ENCODE measurements around the gene PRSS35. TPM values are rescaled to one million over a fixed set of nuclear protein-coding genes. Genes with fewer than 3 reads are reported as not detected.
A peak's percentile ranks its signal among the peaks of the same experiment; 100 is the strongest.

Gene PRSS35
- total RNA-seq, 1 experiment from 2014 or later, result 6.7 TPM

DNA sequence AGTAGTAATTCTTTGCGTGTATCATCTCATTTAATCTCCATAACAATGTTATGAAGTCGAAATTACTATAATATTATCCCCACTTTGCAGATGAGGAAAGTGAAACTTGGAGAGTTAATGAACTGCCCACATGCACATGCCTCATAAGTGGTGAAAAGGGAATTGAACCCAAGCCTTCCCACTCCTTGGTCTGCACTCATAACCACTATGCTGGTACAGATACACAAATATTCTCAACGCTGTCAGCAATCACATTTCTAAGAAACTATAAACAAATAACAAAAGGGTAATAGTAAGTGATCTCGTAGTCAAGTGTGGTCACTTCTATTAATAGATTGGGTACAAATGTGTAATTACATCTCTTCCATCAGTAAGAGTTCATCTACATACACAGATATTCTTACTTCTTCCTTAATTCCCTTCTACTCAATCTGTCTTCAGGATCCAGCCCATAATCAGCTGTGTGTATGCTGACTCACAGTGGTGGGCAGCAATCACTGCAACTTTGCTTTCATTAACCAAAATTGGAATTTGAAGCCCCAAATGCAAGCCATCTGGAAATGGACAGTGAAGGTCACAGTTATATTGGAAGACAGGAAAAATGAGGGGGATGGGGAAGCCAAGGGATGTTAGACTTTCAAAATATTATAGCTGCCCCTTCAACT lies 6.6 kb downstream of the PRSS35 start:
- POLR2A ChIA-PET, result no interaction called here
- H3K4me3 Mint-ChIP-seq, result no peak overlapping the region
- DNase-seq (ENCODE audit: low spot score), result no peak

DNA sequence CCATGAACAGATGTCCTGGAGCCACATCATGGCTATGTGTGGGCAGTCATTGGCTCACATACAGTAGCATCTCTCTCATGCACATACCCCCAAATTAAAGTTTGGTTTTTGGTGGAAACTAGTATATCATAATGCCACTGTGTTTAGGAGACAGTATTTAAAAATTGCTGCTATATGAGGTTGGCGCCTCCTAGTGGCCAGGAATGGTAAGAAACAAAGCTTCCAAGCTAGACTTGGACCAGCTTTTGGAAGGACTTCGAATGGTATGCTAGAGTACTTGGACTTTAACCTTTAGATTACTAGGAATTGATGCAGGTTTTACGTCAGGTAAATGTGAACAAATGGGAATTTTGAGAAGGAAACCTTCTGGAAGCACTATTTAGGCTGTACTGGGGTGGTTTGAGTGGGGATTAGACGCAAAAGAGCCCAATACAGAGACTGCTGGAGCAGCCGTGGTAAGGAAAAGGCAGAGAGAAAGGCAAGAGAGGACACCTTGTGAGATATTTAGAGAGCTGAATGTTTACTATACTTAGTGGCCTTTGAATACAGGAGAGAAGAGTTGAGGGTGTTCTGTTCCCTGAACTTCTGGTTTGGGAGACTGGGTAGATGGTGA lies 23.8 kb downstream of the PRSS35 start:
- no peak for TF ChIP-seq NFATC4 (CRISPR knock-in tag; IDR thresholded peaks at IDR 0.05)
- TF ChIP-seq, protein P1, sequence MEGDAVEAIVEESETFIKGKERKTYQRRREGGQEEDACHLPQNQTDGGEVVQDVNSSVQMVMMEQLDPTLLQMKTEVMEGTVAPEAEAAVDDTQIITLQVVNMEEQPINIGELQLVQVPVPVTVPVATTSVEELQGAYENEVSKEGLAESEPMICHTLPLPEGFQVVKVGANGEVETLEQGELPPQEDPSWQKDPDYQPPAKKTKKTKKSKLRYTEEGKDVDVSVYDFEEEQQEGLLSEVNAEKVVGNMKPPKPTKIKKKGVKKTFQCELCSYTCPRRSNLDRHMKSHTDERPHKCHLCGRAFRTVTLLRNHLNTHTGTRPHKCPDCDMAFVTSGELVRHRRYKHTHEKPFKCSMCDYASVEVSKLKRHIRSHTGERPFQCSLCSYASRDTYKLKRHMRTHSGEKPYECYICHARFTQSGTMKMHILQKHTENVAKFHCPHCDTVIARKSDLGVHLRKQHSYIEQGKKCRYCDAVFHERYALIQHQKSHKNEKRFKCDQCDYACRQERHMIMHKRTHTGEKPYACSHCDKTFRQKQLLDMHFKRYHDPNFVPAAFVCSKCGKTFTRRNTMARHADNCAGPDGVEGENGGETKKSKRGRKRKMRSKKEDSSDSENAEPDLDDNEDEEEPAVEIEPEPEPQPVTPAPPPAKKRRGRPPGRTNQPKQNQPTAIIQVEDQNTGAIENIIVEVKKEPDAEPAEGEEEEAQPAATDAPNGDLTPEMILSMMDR (IDR thresholded peaks at IDR 0.05), result peak; percentile 68
- DNase-seq (ENCODE audit: low spot score) (peak; percentile 74), ATAC-seq (peak; percentile 84)
- CTCF ChIA-PET, result interaction anchor here (0.6 to 1.3 kb wide), 52 partner anchors 9 to 471 kb away, joined by 3 to 28 read pairs (median 4); partner anchors contain the start of genes ME1, PGM3, PRSS35 and RIPPLY2
- peaks cover 3% of the 10 kb centered on the region for H3K9me3 Mint-ChIP-seq
- H3K27ac Mint-ChIP-seq, result no peak overlapping the region
- no peaks in the 10 kb centered on the region for H3K36me3 Mint-ChIP-seq
- no peaks in the 10 kb centered on the region for H3K4me1 Mint-ChIP-seq
- peaks cover 3% of the 10 kb centered on the region for H3K27me3 Mint-ChIP-seq (ENCODE audit: low read depth)
- no peak overlapping the region for H3K4me3 Mint-ChIP-seq
- POLR2A ChIA-PET, result interaction anchor here (0.6 to 1.4 kb wide), 2 partner anchors 106 to 488 kb away, joined by 4 to 6 read pairs; partner anchors contain the start of gene ME1

More for the DNA sequence above, 6.6 kb downstream of the PRSS35 start:
- no peaks in the 10 kb centered on the region for H3K36me3 Mint-ChIP-seq
- CTCF ChIA-PET, result interaction anchor here (1.0 to 1.2 kb wide), 3 partner anchors 17 to 304 kb away, joined by 3 to 4 read pairs (median 3); no protein-coding TSS in a partner anchor
- H3K9me3 Mint-ChIP-seq, result no peaks in the 10 kb centered on the region
- TF ChIP-seq HMGA2 (CRISPR knock-in tag; IDR thresholded peaks at IDR 0.05), result no peak
- TF ChIP-seq MXD4 (CRISPR knock-in tag; IDR thresholded peaks at IDR 0.05; ENCODE audit: borderline replicate concordance), result no peak
- TF ChIP-seq, protein P2, sequence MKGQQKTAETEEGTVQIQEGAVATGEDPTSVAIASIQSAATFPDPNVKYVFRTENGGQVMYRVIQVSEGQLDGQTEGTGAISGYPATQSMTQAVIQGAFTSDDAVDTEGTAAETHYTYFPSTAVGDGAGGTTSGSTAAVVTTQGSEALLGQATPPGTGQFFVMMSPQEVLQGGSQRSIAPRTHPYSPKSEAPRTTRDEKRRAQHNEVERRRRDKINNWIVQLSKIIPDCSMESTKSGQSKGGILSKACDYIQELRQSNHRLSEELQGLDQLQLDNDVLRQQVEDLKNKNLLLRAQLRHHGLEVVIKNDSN (CRISPR knock-in tag; IDR thresholded peaks at IDR 0.05), result no peak
- TF ChIP-seq, protein P3, sequence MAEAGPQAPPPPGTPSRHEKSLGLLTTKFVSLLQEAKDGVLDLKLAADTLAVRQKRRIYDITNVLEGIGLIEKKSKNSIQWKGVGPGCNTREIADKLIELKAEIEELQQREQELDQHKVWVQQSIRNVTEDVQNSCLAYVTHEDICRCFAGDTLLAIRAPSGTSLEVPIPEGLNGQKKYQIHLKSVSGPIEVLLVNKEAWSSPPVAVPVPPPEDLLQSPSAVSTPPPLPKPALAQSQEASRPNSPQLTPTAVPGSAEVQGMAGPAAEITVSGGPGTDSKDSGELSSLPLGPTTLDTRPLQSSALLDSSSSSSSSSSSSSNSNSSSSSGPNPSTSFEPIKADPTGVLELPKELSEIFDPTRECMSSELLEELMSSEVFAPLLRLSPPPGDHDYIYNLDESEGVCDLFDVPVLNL (CRISPR knock-in tag; IDR thresholded peaks at IDR 0.05; ENCODE audit: borderline replicate concordance, low read depth), result no peak
- TF ChIP-seq, protein P4, sequence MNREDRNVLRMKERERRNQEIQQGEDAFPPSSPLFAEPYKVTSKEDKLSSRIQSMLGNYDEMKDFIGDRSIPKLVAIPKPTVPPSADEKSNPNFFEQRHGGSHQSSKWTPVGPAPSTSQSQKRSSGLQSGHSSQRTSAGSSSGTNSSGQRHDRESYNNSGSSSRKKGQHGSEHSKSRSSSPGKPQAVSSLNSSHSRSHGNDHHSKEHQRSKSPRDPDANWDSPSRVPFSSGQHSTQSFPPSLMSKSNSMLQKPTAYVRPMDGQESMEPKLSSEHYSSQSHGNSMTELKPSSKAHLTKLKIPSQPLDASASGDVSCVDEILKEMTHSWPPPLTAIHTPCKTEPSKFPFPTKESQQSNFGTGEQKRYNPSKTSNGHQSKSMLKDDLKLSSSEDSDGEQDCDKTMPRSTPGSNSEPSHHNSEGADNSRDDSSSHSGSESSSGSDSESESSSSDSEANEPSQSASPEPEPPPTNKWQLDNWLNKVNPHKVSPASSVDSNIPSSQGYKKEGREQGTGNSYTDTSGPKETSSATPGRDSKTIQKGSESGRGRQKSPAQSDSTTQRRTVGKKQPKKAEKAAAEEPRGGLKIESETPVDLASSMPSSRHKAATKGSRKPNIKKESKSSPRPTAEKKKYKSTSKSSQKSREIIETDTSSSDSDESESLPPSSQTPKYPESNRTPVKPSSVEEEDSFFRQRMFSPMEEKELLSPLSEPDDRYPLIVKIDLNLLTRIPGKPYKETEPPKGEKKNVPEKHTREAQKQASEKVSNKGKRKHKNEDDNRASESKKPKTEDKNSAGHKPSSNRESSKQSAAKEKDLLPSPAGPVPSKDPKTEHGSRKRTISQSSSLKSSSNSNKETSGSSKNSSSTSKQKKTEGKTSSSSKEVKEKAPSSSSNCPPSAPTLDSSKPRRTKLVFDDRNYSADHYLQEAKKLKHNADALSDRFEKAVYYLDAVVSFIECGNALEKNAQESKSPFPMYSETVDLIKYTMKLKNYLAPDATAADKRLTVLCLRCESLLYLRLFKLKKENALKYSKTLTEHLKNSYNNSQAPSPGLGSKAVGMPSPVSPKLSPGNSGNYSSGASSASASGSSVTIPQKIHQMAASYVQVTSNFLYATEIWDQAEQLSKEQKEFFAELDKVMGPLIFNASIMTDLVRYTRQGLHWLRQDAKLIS (CRISPR knock-in tag; IDR thresholded peaks at IDR 0.05; ENCODE audit: borderline replicate concordance), result no peak
- no peak for TF ChIP-seq JAZF1 (CRISPR knock-in tag; IDR thresholded peaks at IDR 0.05)
- no peak for TF ChIP-seq NR1H2 (CRISPR knock-in tag; IDR thresholded peaks at IDR 0.05)
- no peak for TF ChIP-seq ZNF396 (CRISPR knock-in tag; IDR thresholded peaks at IDR 0.05; ENCODE audit: borderline replicate concordance)
- no peak for TF ChIP-seq ESRRA (CRISPR knock-in tag; IDR thresholded peaks at IDR 0.05; ENCODE audit: borderline replicate concordance)
- TF ChIP-seq RELA (CRISPR knock-in tag; IDR thresholded peaks at IDR 0.05; ENCODE audit: borderline replicate concordance), result no peak
- TF ChIP-seq GRHL2 (CRISPR knock-in tag; IDR thresholded peaks at IDR 0.05; ENCODE audit: insufficient replicate concordance, severe bottlenecking), result no peak
- no peak for TF ChIP-seq NFYB (CRISPR knock-in tag; conservative IDR thresholded peaks at IDR 0.05; ENCODE audit: low read depth)
- H3K27ac Mint-ChIP-seq, result no peak overlapping the region
- no peaks in the 10 kb centered on the region for H3K27me3 Mint-ChIP-seq (ENCODE audit: low read depth)
- H3K4me1 Mint-ChIP-seq, result peaks cover 20% of the 10 kb centered on the region
- peak; percentile 13; the same call in 1 of the 2 replicates for ATAC-seq
